Effector CD4-positive, alpha-beta T cell (primary cell): ENCODE measurements around the gene CTXND1.

Source experiments
- DNase-seq: peaks from one replicate; pipeline ENCODE4 v3.0.0-alpha.2; 2020

CTXND1 gene

GRCh38 chr15:80180468-80180867 lies 71.5 kb downstream of the CTXND1 start:
- no peak for DNase-seq

- DNase-seq = no peak
Observed at GRCh38 chr15:80179935-80180334, 72.1 kb downstream of the CTXND1 start.

DNA sequence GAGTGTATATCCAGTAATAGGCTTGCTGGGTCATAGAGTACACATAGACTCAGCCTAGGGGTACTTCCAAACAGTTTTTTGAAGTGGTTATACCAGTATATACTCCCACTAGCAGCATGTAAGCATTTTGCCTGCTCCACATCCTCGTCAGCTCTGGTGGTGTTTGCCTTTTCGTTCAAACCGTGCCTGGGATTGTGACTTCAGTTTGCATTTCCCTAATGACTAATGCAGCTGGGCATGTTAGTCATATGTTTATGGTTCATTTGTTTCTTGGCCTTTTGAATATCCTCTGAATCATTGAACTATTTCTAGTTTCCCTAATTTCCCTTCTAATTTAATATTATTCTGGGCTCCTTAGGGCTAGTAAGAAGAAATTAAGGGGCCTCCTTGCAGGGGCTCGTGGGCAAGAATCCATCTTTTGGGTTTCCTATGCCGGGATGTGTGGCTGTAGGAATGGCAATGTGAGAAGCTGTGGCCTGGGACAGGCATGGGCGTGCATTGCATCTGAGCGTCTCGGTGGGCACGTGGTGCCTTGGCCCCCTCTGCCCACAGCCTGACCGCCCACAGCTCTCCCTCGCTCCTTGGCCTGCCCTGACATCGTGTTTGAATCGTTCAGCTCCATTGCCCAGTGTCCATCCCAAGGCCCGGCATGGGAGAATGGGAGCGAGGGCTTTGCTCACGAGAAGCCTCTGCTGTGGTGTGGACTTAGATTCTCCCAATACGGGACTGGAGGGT lies 72.8 kb downstream of the CTXND1 start:
- DNase-seq = no peak

DNA sequence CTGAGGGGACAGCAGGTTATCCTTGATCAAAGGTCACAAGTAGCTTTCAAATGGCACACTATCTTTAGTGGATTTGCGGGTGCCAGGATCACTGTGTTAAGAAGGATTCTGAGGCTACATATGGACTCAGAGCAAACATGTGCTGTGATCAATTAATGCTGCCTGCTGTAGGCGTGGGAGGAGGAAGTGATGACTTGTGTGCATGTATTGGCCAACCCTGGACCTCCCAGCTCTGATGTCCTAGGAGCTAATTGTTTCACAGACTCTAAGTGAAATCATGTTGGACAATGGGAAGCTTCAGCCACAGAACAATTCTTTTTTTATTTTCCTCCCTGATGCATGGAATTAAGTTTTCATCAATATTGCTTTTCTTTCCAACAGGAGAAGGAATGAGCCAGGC lies 74.9 kb downstream of the CTXND1 start:
- DNase-seq = no peak

- DNase-seq = no peak
Observed at GRCh38 chr15:80176443-80176842, 75.6 kb downstream of the CTXND1 start.

GRCh38 chr15:80175436-80175835 lies 76.6 kb downstream of the CTXND1 start:
- no peak for DNase-seq

- no peak for DNase-seq
Observed at GRCh38 chr15:80174017-80174746, 77.8 kb downstream of the CTXND1 start.

- peak; percentile 45 for DNase-seq
Observed at GRCh38 chr15:80173022-80173759, 78.8 kb downstream of the CTXND1 start.

DNA sequence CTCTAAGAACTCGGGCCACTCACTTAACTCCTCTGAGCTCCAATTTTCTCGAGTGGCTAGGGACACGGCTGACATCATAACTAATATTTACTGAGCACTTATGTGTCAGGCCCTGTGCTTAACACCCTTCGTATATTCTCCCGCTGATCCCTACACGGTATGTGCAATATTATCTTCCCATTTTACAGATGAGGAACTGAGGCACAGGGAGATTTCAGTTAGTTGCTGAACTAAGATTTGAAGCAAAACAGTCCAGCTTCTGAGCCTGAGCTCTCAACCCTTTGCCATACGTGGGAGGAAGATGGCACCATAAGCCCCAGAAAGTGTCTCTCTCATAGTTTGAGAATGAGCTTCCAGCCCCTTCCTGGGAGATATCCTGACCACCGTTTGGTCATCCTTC lies 79.6 kb downstream of the CTXND1 start:
- no peak for DNase-seq

- no peak for DNase-seq
Observed at GRCh38 chr15:80171787-80172186, 80.2 kb downstream of the CTXND1 start.

GRCh38 chr15:80170596-80170995 lies 81.4 kb downstream of the CTXND1 start:
- DNase-seq = no peak

GRCh38 chr15:80169768-80170357 lies 82.2 kb downstream of the CTXND1 start:
- DNase-seq = no peak

DNA sequence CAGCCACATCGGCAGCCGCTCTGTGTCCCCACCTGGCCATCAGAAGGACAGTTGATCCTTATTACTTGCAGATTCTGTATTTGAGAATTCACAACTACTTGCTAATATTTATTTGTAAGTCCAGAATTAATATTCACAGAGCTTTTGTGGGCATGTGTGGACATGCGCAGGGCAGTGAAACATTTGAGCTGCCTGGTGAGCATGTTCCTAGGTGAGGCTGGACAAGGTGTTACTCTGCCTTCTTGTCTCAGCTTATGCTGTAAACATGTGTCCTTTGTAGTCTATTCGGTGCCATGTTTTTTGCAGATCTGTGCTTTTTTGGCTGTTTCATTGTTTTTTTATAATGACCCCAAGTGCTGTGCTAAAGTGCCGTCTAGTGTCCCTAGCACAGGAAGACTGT lies 83.6 kb downstream of the CTXND1 start:
- no peak for DNase-seq

GRCh38 chr15:80167936-80168335 lies 84.1 kb downstream of the CTXND1 start:
- no peak for DNase-seq

- DNase-seq = no peak
Observed at GRCh38 chr15:80163897-80164296, 88.1 kb downstream of the CTXND1 start.

- DNase-seq = no peak
Observed at GRCh38 chr15:80163217-80163616, 88.8 kb downstream of the CTXND1 start.

- DNase-seq = no peak
Observed at GRCh38 chr15:80162059-80162554, 89.9 kb downstream of the CTXND1 start.

DNA sequence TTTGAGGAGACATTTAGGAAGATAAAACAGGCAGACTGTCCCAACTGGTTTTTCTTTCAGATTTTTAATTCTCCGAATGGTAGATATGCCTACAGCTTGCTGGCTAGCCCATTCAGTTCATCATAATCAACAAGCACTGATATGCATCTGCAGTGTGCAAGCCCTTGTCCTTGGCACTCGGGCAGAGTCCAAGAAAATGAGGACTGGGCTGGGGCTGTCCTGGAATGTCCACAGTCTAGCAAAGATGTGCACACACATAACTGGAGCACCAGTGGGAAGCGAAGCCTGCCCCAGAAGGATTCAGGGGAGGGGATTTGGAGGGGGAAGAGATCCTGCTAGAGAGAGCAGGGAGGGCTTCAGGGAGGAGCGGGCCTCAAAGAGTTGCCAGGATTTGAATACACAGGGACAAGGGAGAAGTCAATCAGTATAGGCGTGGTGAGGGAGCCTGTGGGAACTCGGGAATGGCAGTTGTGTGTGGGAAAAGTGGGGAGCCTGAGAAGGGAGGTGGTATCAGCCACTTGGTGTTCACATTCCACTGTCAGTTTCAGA lies 90.5 kb downstream of the CTXND1 start:
- no peak for DNase-seq

GRCh38 chr15:80160570-80161156 lies 91.3 kb downstream of the CTXND1 start:
- no peak for DNase-seq

- DNase-seq = no peak
Observed at GRCh38 chr15:80159811-80160569, 92.0 kb downstream of the CTXND1 start.

GRCh38 chr15:80159301-80159700 lies 92.7 kb downstream of the CTXND1 start:
- no peak for DNase-seq

DNA sequence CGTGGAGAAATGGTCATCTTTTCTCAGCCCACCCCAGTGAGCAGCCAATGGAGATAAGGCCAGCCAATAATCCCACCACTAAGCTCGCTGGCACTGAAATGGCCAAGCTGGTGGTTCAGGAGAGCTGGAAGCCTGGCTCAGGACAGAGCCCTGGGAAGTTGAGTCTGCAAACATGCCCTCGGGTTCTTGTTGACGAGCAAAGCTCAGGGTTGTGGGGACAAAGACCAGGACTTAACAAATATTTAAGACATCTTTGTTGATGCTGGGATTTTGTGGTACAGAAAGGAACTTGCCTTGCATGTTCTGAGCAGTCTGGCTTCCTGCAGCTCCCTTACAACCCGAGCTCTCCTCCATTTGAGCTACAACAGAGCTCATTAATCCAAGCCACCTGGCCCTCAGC lies 94.8 kb downstream of the CTXND1 start:
- no peak for DNase-seq
